Fibroblast of skin of abdomen (primary cell): ENCODE measurements around the gene ZNF200.
"Not testable (repeated sequence)": the region's sequence is repeated elsewhere in the genome, so short reads cannot be mapped to it uniquely, and the experiment has no call there.

Source experiments
- DNase-seq: peaks from one replicate; pipeline ENCODE4 v3.0.0-alpha.2; 2013

ZNF200 gene

GRCh38 chr16:3197694-3198333, 37.1 kb downstream of the ZNF200 start:
- not testable (repeated sequence) for DNase-seq

- no peak for DNase-seq
Observed at GRCh38 chr16:3195975-3196374, 39.0 kb downstream of the ZNF200 start.

- no peak for DNase-seq
Observed at GRCh38 chr16:3194792-3195191, 40.2 kb downstream of the ZNF200 start.

- DNase-seq = no peak
Observed at GRCh38 chr16:3193221-3194212, 41.4 kb downstream of the ZNF200 start.

- DNase-seq = no peak
Observed at GRCh38 chr16:3192476-3193019, 42.4 kb downstream of the ZNF200 start.

- no peak for DNase-seq
Observed at GRCh38 chr16:3190949-3191353, 44.0 kb downstream of the ZNF200 start.

- DNase-seq = no peak
Observed at GRCh38 chr16:3189869-3190268, 45.1 kb downstream of the ZNF200 start.

- DNase-seq = peak; percentile 64
Observed at GRCh38 chr16:3188925-3189825, 45.8 kb downstream of the ZNF200 start.

GRCh38 chr16:3188675-3188924, 46.4 kb downstream of the ZNF200 start:
- no peak for DNase-seq

- peak; percentile 74 for DNase-seq
Observed at GRCh38 chr16:3187798-3188674, 46.9 kb downstream of the ZNF200 start, which contains the start of gene OR1F1. OR1F1 (plus strand) TSS chr16:3188204.

GRCh38 chr16:3186946-3187690, 47.8 kb downstream of the ZNF200 start:
- no peak for DNase-seq

- no peak for DNase-seq
Observed at GRCh38 chr16:3183445-3184139, 51.4 kb downstream of the ZNF200 start.

- DNase-seq = peak; percentile 61
Observed at GRCh38 chr16:3182608-3183444, 52.1 kb downstream of the ZNF200 start.

GRCh38 chr16:3182293-3182607, 52.7 kb downstream of the ZNF200 start:
- not testable (repeated sequence) for DNase-seq

GRCh38 chr16:3180445-3180878, 54.5 kb downstream of the ZNF200 start:
- no peak for DNase-seq

- no peak for DNase-seq
Observed at GRCh38 chr16:3179651-3180050, 55.3 kb downstream of the ZNF200 start.

- DNase-seq = no peak
Observed at GRCh38 chr16:3175157-3176093, 59.5 kb downstream of the ZNF200 start.

GRCh38 chr16:3174618-3175148, 60.3 kb downstream of the ZNF200 start:
- no peak for DNase-seq
